IgD-negative memory B cell (primary cell): Measurements from ENCODE around the gene ANAPC10. TPM values are rescaled to one million over a fixed set of nuclear protein-coding genes. Genes with fewer than 3 reads are reported as not detected.
"Not testable (repeated sequence)": the region's sequence is repeated elsewhere in the genome, so short reads cannot be mapped to it uniquely, and the experiment has no call there.

Source experiments
- H3K27ac Mint-ChIP-seq, 3 donors: one replicate each; pipeline ENCODE4 v1.8.0; 2020 to 2022; ENCODE audit warnings: mild to moderate bottlenecking in 3 of 3, mixed read lengths in 3 of 3, moderate library complexity in 1 of 3
- H3K27me3 Mint-ChIP-seq: one replicate; pipeline ENCODE4 v1.8.0; 2021; ENCODE audit warnings: mixed read lengths
- H3K36me3 Mint-ChIP-seq: one replicate; pipeline ENCODE4 v1.8.0; 2020; ENCODE audit warnings: mild to moderate bottlenecking, mixed read lengths
- H3K4me1 Mint-ChIP-seq, 3 donors: one replicate each; pipeline ENCODE4 v1.8.0; 2020 to 2022; ENCODE audit warnings: mixed read lengths in 3 of 3, mild to moderate bottlenecking in 1 of 3
- H3K4me3 Mint-ChIP-seq, 4 donors: one replicate each; pipeline ENCODE4 v1.8.0; 2020 to 2022; ENCODE audit warnings: mild to moderate bottlenecking in 4 of 4, mixed read lengths in 4 of 4, moderate library complexity in 3 of 4
- H3K9me3 Mint-ChIP-seq, 3 donors: one replicate each; pipeline ENCODE4 v1.8.0; 2020 to 2021; ENCODE audit warnings: mixed read lengths in 3 of 3, mild to moderate bottlenecking in 1 of 3
- polyA plus RNA-seq: library from polyadenylated mRNA; unstranded; fragments of 300-500 nt; fragmentation: Illumina TruSeq; gene quantifications from one replicate; pipeline ENCODE4 v1.2.3, GENCODE V29; 2021

The ANAPC10 gene, protein sequence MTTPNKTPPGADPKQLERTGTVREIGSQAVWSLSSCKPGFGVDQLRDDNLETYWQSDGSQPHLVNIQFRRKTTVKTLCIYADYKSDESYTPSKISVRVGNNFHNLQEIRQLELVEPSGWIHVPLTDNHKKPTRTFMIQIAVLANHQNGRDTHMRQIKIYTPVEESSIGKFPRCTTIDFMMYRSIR
- 24.9 TPM for polyA plus RNA-seq

DNA sequence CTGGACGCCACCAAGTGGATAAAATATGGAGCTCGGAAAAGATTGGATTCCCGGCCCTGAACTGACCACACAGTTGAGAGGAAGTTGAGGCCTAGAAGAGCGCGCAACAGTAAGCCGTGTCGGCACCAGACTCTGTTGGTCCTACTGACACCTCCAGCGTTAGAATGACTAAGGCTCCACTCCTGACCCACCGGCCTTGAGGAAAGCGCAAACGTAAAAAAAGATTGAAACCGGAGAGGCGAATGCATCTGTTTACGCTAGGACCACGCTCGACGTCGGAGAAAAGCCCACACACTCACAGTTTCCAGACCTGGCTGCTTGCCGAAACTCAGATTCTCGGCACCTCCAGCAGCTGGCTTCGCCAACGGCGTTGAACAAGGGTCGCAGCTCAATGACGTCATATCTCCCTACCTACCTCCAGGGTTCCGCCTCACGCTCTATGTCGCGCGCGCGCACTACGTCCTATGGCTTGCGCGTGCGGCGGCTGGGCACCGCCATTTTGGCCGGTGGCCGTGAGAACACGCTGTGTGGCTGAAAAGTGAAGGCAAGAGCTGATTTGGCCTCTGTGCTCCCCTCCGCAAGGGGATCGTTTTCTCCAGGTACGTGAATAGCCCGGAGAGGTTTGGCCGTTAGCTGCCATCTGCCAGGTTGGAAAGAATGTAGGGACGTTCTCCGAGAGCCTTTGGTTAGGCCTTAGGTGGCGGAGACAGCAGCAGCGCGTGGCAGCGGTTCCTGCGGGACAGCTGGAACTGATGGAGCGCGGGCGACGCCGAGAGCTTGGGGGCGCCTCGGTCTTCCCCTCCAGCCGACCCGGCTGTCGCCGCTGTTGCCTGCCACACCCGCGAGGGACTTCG, at the start of gene ANAPC10, which contains the start of gene ABCE1:
Gene ANAPC10 (minus strand): TSS at position 376 of the 854 bp plus-strand sequence. CDS start 2,097 bp downstream, outside the sequence.
Gene ABCE1 (plus strand): TSS at position 491 of the 854 bp plus-strand sequence. CDS start 6,102 bp downstream, outside the sequence.
- Mint-ChIP-seq H3K9me3 (peaks cover 0 to 1% (median 0%) of the 10 kb centered on the region in 3 donors), H3K4me3 (peak within 1 kb of the TSS; percentile 89 to 99 (median 96)), H3K27me3 (no peaks in the 10 kb centered on the region), H3K4me1 (peaks cover 26 to 38% (median 27%) of the 10 kb centered on the region in 3 donors), H3K36me3 (peaks cover 21% of the 10 kb centered on the region), H3K27ac (peak within 1 kb of the TSS; percentile 93 to 99 (median 97))

GRCh38 chr4:145136219-145136618, 38.2 kb upstream of the ANAPC10 start:
- peak overlapping the region in 1 of 4 donors; percentile 49 for H3K4me3 Mint-ChIP-seq
- H3K36me3 Mint-ChIP-seq = peaks cover 16% of the 10 kb centered on the region
- peaks cover 19 to 23% (median 20%) of the 10 kb centered on the region in 3 donors for H3K4me1 Mint-ChIP-seq
- peak overlapping the region in 2 of 3 donors; percentile 39 to 80 for H3K27ac Mint-ChIP-seq
- H3K9me3 Mint-ChIP-seq, H3K27me3 Mint-ChIP-seq: not testable (repeated sequence)

GRCh38 chr4:145132511-145133098, 34.6 kb upstream of the ANAPC10 start:
- Mint-ChIP-seq H3K4me3 (peak overlapping the region in 3 of 4 donors; percentile 13 to 76 (median 18)), H3K27ac (peak overlapping the region; percentile 29 to 78 (median 51)), H3K27me3 (no peaks in the 10 kb centered on the region), H3K9me3 (no peaks in the 10 kb centered on the region), H3K36me3 (peaks cover 5% of the 10 kb centered on the region), H3K4me1 (peaks cover 19 to 30% (median 20%) of the 10 kb centered on the region in 3 donors)

- H3K27me3 Mint-ChIP-seq = no peaks in the 10 kb centered on the region
- H3K4me1 Mint-ChIP-seq = peaks cover 18 to 30% (median 19%) of the 10 kb centered on the region in 3 donors
- H3K4me3 Mint-ChIP-seq = peak overlapping the region in 1 of 4 donors; percentile 76
- H3K27ac Mint-ChIP-seq = no peak overlapping the region
- H3K36me3 Mint-ChIP-seq = peaks cover 2% of the 10 kb centered on the region
- no peaks in the 10 kb centered on the region for H3K9me3 Mint-ChIP-seq
These were observed 33.9 kb upstream of the ANAPC10 start for GRCh38 chr4:145131848-145132247.

DNA sequence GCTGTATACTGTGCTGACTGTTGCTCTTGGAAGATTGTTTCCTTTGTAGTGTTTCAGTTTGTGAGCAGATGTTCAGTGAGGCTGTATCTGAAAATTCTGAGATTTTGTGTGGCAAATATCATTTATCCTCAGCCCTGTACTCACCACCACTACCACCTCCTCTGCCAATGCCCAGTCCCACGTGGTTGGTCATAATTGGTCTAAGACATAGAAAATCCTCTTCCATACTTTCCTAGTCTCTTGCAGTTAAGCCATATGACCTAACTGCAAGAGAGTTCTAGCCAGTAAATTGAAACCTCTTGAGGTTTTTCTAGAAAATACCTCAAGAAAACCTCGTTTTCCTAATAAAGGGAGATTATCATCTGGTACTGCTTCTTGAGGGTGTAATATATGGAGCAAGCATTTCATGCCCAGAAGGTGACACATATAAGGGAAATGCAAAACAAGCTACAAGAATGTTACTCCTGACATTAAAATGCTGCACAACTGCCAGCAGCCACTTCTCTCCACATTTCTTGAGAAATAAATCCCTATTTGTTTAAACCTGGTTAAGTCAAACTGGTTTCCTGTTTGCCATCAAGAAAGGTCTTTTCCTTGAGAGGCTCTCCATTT, 32.9 kb upstream of the ANAPC10 start:
- Mint-ChIP-seq H3K4me3 (no peak overlapping the region), H3K27ac (peak overlapping the region in 1 of 3 donors; percentile 29), H3K27me3 (no peaks in the 10 kb centered on the region), H3K9me3 (no peaks in the 10 kb centered on the region), H3K4me1 (peaks cover 15 to 29% (median 15%) of the 10 kb centered on the region in 3 donors), H3K36me3 (peaks cover 4% of the 10 kb centered on the region)

DNA sequence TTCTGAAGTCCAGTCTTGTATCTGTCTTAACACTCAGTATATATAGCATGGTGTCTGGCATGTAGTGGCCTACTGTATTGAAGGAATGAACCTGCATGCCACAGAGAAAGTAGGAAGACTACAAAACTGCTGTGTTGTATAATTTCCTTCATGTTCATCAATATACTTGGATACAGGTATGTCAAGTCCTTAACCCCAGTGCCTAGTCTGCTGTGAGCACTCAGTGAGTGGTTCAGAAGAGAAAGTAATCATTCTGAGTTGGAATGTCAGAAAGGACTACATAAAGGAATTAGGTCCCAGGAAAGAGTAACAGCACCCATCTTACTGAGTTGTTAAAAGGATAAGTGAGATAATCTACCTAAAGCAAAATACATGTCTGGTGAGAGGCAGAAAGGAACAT, 32.1 kb upstream of the ANAPC10 start:
- Mint-ChIP-seq H3K4me3 (no peak overlapping the region), H3K4me1 (peaks cover 9 to 26% (median 10%) of the 10 kb centered on the region in 3 donors), H3K27me3 (no peaks in the 10 kb centered on the region), H3K36me3 (peaks cover 4% of the 10 kb centered on the region), H3K9me3 (no peaks in the 10 kb centered on the region), H3K27ac (peak overlapping the region in 1 of 3 donors; percentile 29)

- H3K27ac Mint-ChIP-seq = no peak overlapping the region
- no peak overlapping the region for H3K4me3 Mint-ChIP-seq
- H3K9me3 Mint-ChIP-seq = no peaks in the 10 kb centered on the region
- H3K27me3 Mint-ChIP-seq = no peaks in the 10 kb centered on the region
- peaks cover 0 to 5% (median 0%) of the 10 kb centered on the region in 3 donors for H3K4me1 Mint-ChIP-seq
- H3K36me3 Mint-ChIP-seq = peaks cover 4% of the 10 kb centered on the region
These were observed 27.4 kb upstream of the ANAPC10 start for GRCh38 chr4:145125396-145125795.

- no peaks in the 10 kb centered on the region for H3K27me3 Mint-ChIP-seq
- no peak overlapping the region for H3K4me3 Mint-ChIP-seq
- no peak overlapping the region for H3K27ac Mint-ChIP-seq
- peaks cover 6% of the 10 kb centered on the region for H3K36me3 Mint-ChIP-seq
- no peaks in the 10 kb centered on the region for H3K9me3 Mint-ChIP-seq
- peaks cover 5 to 9% (median 8%) of the 10 kb centered on the region in 3 donors for H3K4me1 Mint-ChIP-seq
These were observed 10.1 kb upstream of the ANAPC10 start for GRCh38 chr4:145108128-145108527.

DNA sequence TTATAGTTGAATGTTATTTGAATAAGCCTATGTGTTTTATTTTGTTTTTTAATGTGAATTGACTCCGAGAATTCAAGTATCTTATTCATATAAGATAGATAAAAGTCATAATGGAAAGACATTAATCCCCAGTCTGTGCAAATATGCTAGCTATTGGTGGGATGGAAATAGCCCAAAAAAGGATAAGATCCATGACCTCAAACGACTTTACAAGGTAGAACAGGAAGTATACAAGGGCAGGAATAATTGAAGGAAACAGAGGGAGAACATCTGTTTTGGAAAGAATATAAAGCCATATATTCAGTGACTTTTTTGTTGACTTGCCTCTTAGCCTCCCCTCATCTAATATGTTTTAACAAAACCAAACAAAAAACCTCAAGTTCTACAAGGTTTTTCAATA, 9.1 kb upstream of the ANAPC10 start:
- no peaks in the 10 kb centered on the region for H3K27me3 Mint-ChIP-seq
- H3K4me1 Mint-ChIP-seq = peaks cover 5 to 9% (median 8%) of the 10 kb centered on the region in 3 donors
- peaks cover 1% of the 10 kb centered on the region for H3K36me3 Mint-ChIP-seq
- no peak overlapping the region for H3K27ac Mint-ChIP-seq
- no peaks in the 10 kb centered on the region for H3K9me3 Mint-ChIP-seq
- H3K4me3 Mint-ChIP-seq = no peak overlapping the region

- no peak overlapping the region for H3K4me3 Mint-ChIP-seq
These were observed 5.5 kb upstream of the ANAPC10 start for GRCh38 chr4:145103496-145103895.

GRCh38 chr4:145102619-145103018, 4.6 kb upstream of the ANAPC10 start:
- H3K4me1 Mint-ChIP-seq = peaks cover 18 to 21% (median 20%) of the 10 kb centered on the region in 3 donors

More at GRCh38 chr4:145103496-145103895, 5.5 kb upstream of the ANAPC10 start:
- H3K27me3 Mint-ChIP-seq = no peaks in the 10 kb centered on the region
- H3K9me3 Mint-ChIP-seq = no peaks in the 10 kb centered on the region
- H3K36me3 Mint-ChIP-seq = peaks cover 1% of the 10 kb centered on the region
- H3K4me1 Mint-ChIP-seq = peaks cover 14 to 20% (median 15%) of the 10 kb centered on the region in 3 donors
- H3K27ac Mint-ChIP-seq = peak overlapping the region in 1 of 3 donors; percentile 72

GRCh38 chr4:145101091-145101490, 3.1 kb upstream of the ANAPC10 start:
- Mint-ChIP-seq H3K4me1 (peaks cover 23 to 29% (median 27%) of the 10 kb centered on the region in 3 donors), H3K9me3 (no peaks in the 10 kb centered on the region), H3K36me3 (no peaks in the 10 kb centered on the region), H3K4me3 (no peak overlapping the region), H3K27ac (no peak overlapping the region), H3K27me3 (no peaks in the 10 kb centered on the region)

More at GRCh38 chr4:145102619-145103018, 4.6 kb upstream of the ANAPC10 start:
- Mint-ChIP-seq H3K9me3 (no peaks in the 10 kb centered on the region), H3K27me3 (no peaks in the 10 kb centered on the region), H3K27ac (no peak overlapping the region), H3K36me3 (no peaks in the 10 kb centered on the region), H3K4me3 (no peak overlapping the region)

GRCh38 chr4:145099653-145100052, 1.7 kb upstream of the ANAPC10 start:
- peaks cover 6% of the 10 kb centered on the region for H3K36me3 Mint-ChIP-seq
- H3K27ac Mint-ChIP-seq = peak overlapping the region in 2 of 3 donors; percentile 89 to 93
- peaks cover 31 to 34% (median 33%) of the 10 kb centered on the region in 3 donors for H3K4me1 Mint-ChIP-seq
- no peaks in the 10 kb centered on the region for H3K27me3 Mint-ChIP-seq
- peak overlapping the region; percentile 89 to 99 (median 96) for H3K4me3 Mint-ChIP-seq
- H3K9me3 Mint-ChIP-seq = no peaks in the 10 kb centered on the region

- peaks cover 15% of the 10 kb centered on the region for H3K36me3 Mint-ChIP-seq
- H3K4me1 Mint-ChIP-seq = peaks cover 31 to 38% (median 32%) of the 10 kb centered on the region in 3 donors
- peak overlapping the region; percentile 89 to 99 (median 96) for H3K4me3 Mint-ChIP-seq
- H3K27ac Mint-ChIP-seq = peak overlapping the region; percentile 93 to 99 (median 97)
- no peaks in the 10 kb centered on the region for H3K27me3 Mint-ChIP-seq
- no peaks in the 10 kb centered on the region for H3K9me3 Mint-ChIP-seq
These were observed 660 bp upstream of the ANAPC10 start for GRCh38 chr4:145098675-145099037.
